WTC11 (cell line): ENCODE data around the gene TACC2. TPM values are rescaled to one million over a fixed set of nuclear protein-coding genes. Genes with fewer than 3 reads are reported as not detected.

Experiments
- ATAC-seq: fragments of 200-7000 bp; cut with Tn5 transposase; 2 replicates; pipeline ENCODE4 v1.10.0; 2021; ENCODE audit warnings: mild to moderate bottlenecking, moderate library complexity
- CTCF ChIA-PET: fragments of 300-600 bp; sonication (Branson Sonifier 250); formaldehyde crosslinking; loops from one replicate; lab custom pipeline; 2021; ENCODE audit warnings: antibody characterized with exemption; lab: Charles Lee
- POLR2A ChIA-PET: fragments of 350-600 bp; sonication (Branson Sonifier 250); formaldehyde crosslinking; loops from one replicate; lab custom pipeline; 2021; ENCODE audit warnings: antibody characterized with exemption; lab: Charles Lee
- DNase-seq: peaks from one replicate; pipeline ENCODE4 v3.0.0; 2021; ENCODE audit warnings: low spot score
- H3K27ac Mint-ChIP-seq: 2 replicates; pipeline ENCODE4 v1.8.0; 2021; ENCODE audit warnings: mixed read lengths
- H3K27me3 Mint-ChIP-seq: 2 replicates; pipeline ENCODE4 v1.8.0; 2021; ENCODE audit warnings: low read depth, mild to moderate bottlenecking, moderate library complexity, mixed read lengths
- H3K36me3 Mint-ChIP-seq: 2 replicates; pipeline ENCODE4 v1.8.0; 2021; ENCODE audit warnings: mixed read lengths
- H3K4me1 Mint-ChIP-seq: 2 replicates; pipeline ENCODE4 v1.8.0; 2022; ENCODE audit warnings: mixed read lengths
- H3K4me3 Mint-ChIP-seq: 2 replicates; pipeline ENCODE4 v1.8.0; 2021; ENCODE audit warnings: mild to moderate bottlenecking, moderate library complexity, mixed read lengths
- H3K9me3 Mint-ChIP-seq: 2 replicates; pipeline ENCODE4 v1.8.0; 2021; ENCODE audit warnings: mixed read lengths
- ATF1 ChIP-seq: sonication (generic); formaldehyde crosslinking; IDR thresholded peaks from 2 replicates; pipeline ENCODE4 v1.8.1; 2023; ENCODE audit warnings: mild to moderate bottlenecking, moderate library complexity, missing genetic modification reagents
- ATF3 ChIP-seq: sonication (generic); formaldehyde crosslinking; conservative IDR thresholded peaks from 2 replicates; pipeline ENCODE4 v1.8.1; 2022; ENCODE audit warnings: mild to moderate bottlenecking, missing genetic modification reagents
- CDX4 ChIP-seq: fragments of 250-450 bp; sonication (Bioruptor Pico); IDR thresholded peaks from 2 replicates; pipeline ENCODE4 v1.9.0; 2021; ENCODE audit warnings: moderate library complexity, mild to moderate bottlenecking, inconsistent platforms, borderline replicate concordance
- CREB1 ChIP-seq: sonication (generic); formaldehyde crosslinking; IDR thresholded peaks from 2 replicates; pipeline ENCODE4 v1.8.0; 2023; ENCODE audit warnings: mild to moderate bottlenecking, missing genetic modification reagents
- E2F1 ChIP-seq: sonication (generic); formaldehyde crosslinking; IDR thresholded peaks from 2 replicates; pipeline ENCODE4 v1.8.0; 2022; ENCODE audit warnings: mild to moderate bottlenecking, missing genetic modification reagents
- FOXJ3 ChIP-seq: sonication (generic); formaldehyde crosslinking; IDR thresholded peaks from 2 replicates; pipeline ENCODE4 v1.9.0; 2021; ENCODE audit warnings: missing genetic modification reagents, mild to moderate bottlenecking, borderline replicate concordance
- FOXP1 ChIP-seq: sonication (generic); formaldehyde crosslinking; IDR thresholded peaks from 2 replicates; pipeline ENCODE4 v1.8.0; 2022; ENCODE audit warnings: missing genetic modification reagents, mild to moderate bottlenecking, moderate library complexity, borderline replicate concordance
- GTF2I ChIP-seq: fragments of 250-450 bp; sonication (Bioruptor Pico); conservative IDR thresholded peaks from 2 replicates; pipeline ENCODE4 v1.4.0; 2021; ENCODE audit warnings: mild to moderate bottlenecking
- HMGXB4 ChIP-seq: sonication (generic); formaldehyde crosslinking; IDR thresholded peaks from 2 replicates; pipeline ENCODE4 v1.8.1; 2023; ENCODE audit warnings: mild to moderate bottlenecking, moderate library complexity, missing genetic modification reagents
- IRF2 ChIP-seq: sonication (generic); formaldehyde crosslinking; IDR thresholded peaks from 2 replicates; pipeline ENCODE4 v1.8.0; 2022; ENCODE audit warnings: low read depth, missing genetic modification reagents, borderline replicate concordance
- JUN ChIP-seq: sonication (generic); formaldehyde crosslinking; IDR thresholded peaks from 2 replicates; pipeline ENCODE4 v1.8.0; 2023; ENCODE audit warnings: mild to moderate bottlenecking, missing genetic modification reagents
- NR2C2 ChIP-seq: sonication (generic); formaldehyde crosslinking; IDR thresholded peaks from 2 replicates; pipeline ENCODE4 v1.8.0; 2022; ENCODE audit warnings: mild to moderate bottlenecking, missing genetic modification reagents
- SMAD4 ChIP-seq: sonication (generic); formaldehyde crosslinking; IDR thresholded peaks from 2 replicates; pipeline ENCODE4 v1.8.0; 2022; ENCODE audit warnings: mild to moderate bottlenecking, missing genetic modification reagents
- SP1 ChIP-seq: sonication (generic); formaldehyde crosslinking; conservative IDR thresholded peaks from 2 replicates; pipeline ENCODE4 v1.8.1; 2022; ENCODE audit warnings: missing genetic modification reagents
- TEAD1 ChIP-seq: sonication (generic); formaldehyde crosslinking; IDR thresholded peaks from 2 replicates; pipeline ENCODE4 v1.8.0; 2022; ENCODE audit warnings: mild to moderate bottlenecking, missing genetic modification reagents
- TP53 ChIP-seq: sonication (generic); formaldehyde crosslinking; IDR thresholded peaks from 2 replicates; pipeline ENCODE4 v1.8.1; 2023; ENCODE audit warnings: mild to moderate bottlenecking, missing genetic modification reagents
- USF1 ChIP-seq: sonication (generic); formaldehyde crosslinking; IDR thresholded peaks from 2 replicates; pipeline ENCODE4 v1.8.0; 2022; ENCODE audit warnings: mild to moderate bottlenecking, missing genetic modification reagents
- ZBTB21 ChIP-seq: sonication (generic); formaldehyde crosslinking; IDR thresholded peaks from 2 replicates; pipeline ENCODE4 v1.8.1; 2023; ENCODE audit warnings: mild to moderate bottlenecking, missing genetic modification reagents, borderline replicate concordance
- ZMAT4 ChIP-seq: fragments of 250-450 bp; sonication (Bioruptor Pico); IDR thresholded peaks from 2 replicates; pipeline ENCODE4 v1.9.0; 2021; ENCODE audit warnings: mild to moderate bottlenecking
- ZNF121 ChIP-seq: sonication (generic); formaldehyde crosslinking; IDR thresholded peaks from 2 replicates; pipeline ENCODE4 v1.8.0; 2023; ENCODE audit warnings: missing genetic modification reagents
- ZNF263 ChIP-seq: sonication (generic); formaldehyde crosslinking; IDR thresholded peaks from 2 replicates; pipeline ENCODE4 v1.8.1; 2022; ENCODE audit warnings: low read depth, mild to moderate bottlenecking, moderate library complexity, missing genetic modification reagents
- ZNF396 ChIP-seq: fragments of 250-450 bp; sonication (Bioruptor Pico); IDR thresholded peaks from 2 replicates; pipeline ENCODE4 v1.8.0; 2021; ENCODE audit warnings: mild to moderate bottlenecking, moderate library complexity, borderline replicate concordance
- ZNF416 ChIP-seq: fragments of 250-450 bp; sonication (Bioruptor Pico); IDR thresholded peaks from 2 replicates; pipeline ENCODE4 v1.9.0; 2021; ENCODE audit warnings: mild to moderate bottlenecking, inconsistent platforms
- ZNF425 ChIP-seq: fragments of 250-450 bp; sonication (Bioruptor Pico); conservative IDR thresholded peaks from 2 replicates; pipeline ENCODE4 v1.9.0; 2021; ENCODE audit warnings: mild to moderate bottlenecking
- ZNF512 ChIP-seq: sonication (generic); formaldehyde crosslinking; IDR thresholded peaks from 2 replicates; pipeline ENCODE4 v1.8.1; 2022; ENCODE audit warnings: missing genetic modification reagents, borderline replicate concordance
- total RNA-seq: library from RNA; stranded (reverse); gene quantifications from 3 replicates; pipeline ENCODE4 v1.2.3, GENCODE V29; 2021

TACC2 gene
- total RNA-seq, 1 experiment from 2014 or later: 28.9 TPM

- ChIA-PET POLR2A (no interaction called here), CTCF (no interaction called here)
- H3K4me3 Mint-ChIP-seq: no peak overlapping the region
- TF ChIP-seq GTF2I (CRISPR knock-in tag) (no peak), FOXJ3 (no peak), SP1 (no peak), ATF1 (no peak), FOXP1 (CRISPR knock-in tag) (no peak), USF1 (CRISPR knock-in tag) (no peak), HMGXB4 (CRISPR knock-in tag) (no peak), ZNF416 (CRISPR knock-in tag) (no peak), ZNF425 (CRISPR knock-in tag) (no peak), ZNF263 (CRISPR knock-in tag) (no peak), CREB1 (CRISPR knock-in tag) (no peak), TP53 (CRISPR knock-in tag) (no peak), ZBTB21 (CRISPR knock-in tag) (no peak)
- TF ChIP-seq, all 79 proteins: peak for 0
- Mint-ChIP-seq H3K27me3 (no peaks in the 10 kb centered on the region), H3K9me3 (no peaks in the 10 kb centered on the region), H3K36me3 (no peaks in the 10 kb centered on the region), H3K27ac (no peak overlapping the region), H3K4me1 (peaks cover 7% of the 10 kb centered on the region)
- no peak for ATAC-seq
- DNase-seq: no peak
These were observed 90.2 kb downstream of the TACC2 start for GRCh38 chr10:122078965-122079795.

- no peaks in the 10 kb centered on the region for H3K9me3 Mint-ChIP-seq
- CTCF ChIA-PET: interaction anchor here (1.0 to 1.8 kb wide), 2 partner anchors 31 to 48 kb away, joined by 3 to 6 read pairs; no protein-coding TSS in a partner anchor
- no peak for ATAC-seq
- no peak for TF ChIP-seq JUN (CRISPR knock-in tag)
- no peak for TF ChIP-seq ZNF396 (CRISPR knock-in tag)
- no peak for TF ChIP-seq ZNF121
- no peak for TF ChIP-seq ZMAT4 (CRISPR knock-in tag)
- no peak for TF ChIP-seq ATF3 (CRISPR knock-in tag)
- no peak for TF ChIP-seq ZNF512
- TF ChIP-seq ZBTB21 (CRISPR knock-in tag): no peak
- no peak for TF ChIP-seq IRF2 (CRISPR knock-in tag)
- no peak for TF ChIP-seq NR2C2 (CRISPR knock-in tag)
- no peak for TF ChIP-seq E2F1 (CRISPR knock-in tag)
- TF ChIP-seq SMAD4 (CRISPR knock-in tag): no peak
- TF ChIP-seq ATF1: no peak
- no peak for TF ChIP-seq TEAD1 (CRISPR knock-in tag)
- no peak for TF ChIP-seq CDX4 (CRISPR knock-in tag)
These were observed 93.9 kb downstream of the TACC2 start for GRCh38 chr10:122082616-122083477.

More at GRCh38 chr10:122082616-122083477, 93.9 kb downstream of the TACC2 start:
- POLR2A ChIA-PET: no interaction called here
- H3K36me3 Mint-ChIP-seq: no peaks in the 10 kb centered on the region
- no peak for DNase-seq
- peaks cover 7% of the 10 kb centered on the region for H3K4me1 Mint-ChIP-seq
- H3K27ac Mint-ChIP-seq: no peak overlapping the region
- no peak overlapping the region for H3K4me3 Mint-ChIP-seq
- H3K27me3 Mint-ChIP-seq: no peaks in the 10 kb centered on the region; the same call in 1 of the 2 replicates
